GM19193 (cell line): ENCODE results near the gene ASAP3.

ENCODE experiments used
- POLR2A ChIP-seq: IDR thresholded peaks from 4 replicates; pipeline ENCODE4 v1.6.1; 2011; ENCODE audit not compliant: insufficient read depth, insufficient read length; ENCODE audit errors: extremely low read depth

The ASAP3 gene

GRCh38 chr1:23492132-23492720, 8.2 kb upstream of the ASAP3 start:
- no peak for TF ChIP-seq POLR2A

GRCh38 chr1:23489842-23490241, 5.9 kb upstream of the ASAP3 start:
- no peak for TF ChIP-seq POLR2A

GRCh38 chr1:23485002-23485332, 988 bp upstream of the ASAP3 start:
- TF ChIP-seq POLR2A = no peak

GRCh38 chr1:23484253-23485001, 448 bp upstream of the ASAP3 start:
- no peak for TF ChIP-seq POLR2A

- TF ChIP-seq POLR2A = no peak
These were observed 2.1 kb downstream of the ASAP3 start for GRCh38 chr1:23481904-23482303.

GRCh38 chr1:23481026-23481597, 2.9 kb downstream of the ASAP3 start:
- TF ChIP-seq POLR2A = no peak

GRCh38 chr1:23480187-23481025, 3.6 kb downstream of the ASAP3 start:
- no peak for TF ChIP-seq POLR2A

- TF ChIP-seq POLR2A = no peak
These were observed 4.4 kb downstream of the ASAP3 start for GRCh38 chr1:23479666-23479941.

GRCh38 chr1:23478896-23479665, 4.9 kb downstream of the ASAP3 start:
- TF ChIP-seq POLR2A = no peak

- TF ChIP-seq POLR2A = no peak
These were observed 6.4 kb downstream of the ASAP3 start for GRCh38 chr1:23477359-23478144.

- TF ChIP-seq POLR2A = no peak
These were observed 8.3 kb downstream of the ASAP3 start for GRCh38 chr1:23475641-23476040.

GRCh38 chr1:23475134-23475628, 8.8 kb downstream of the ASAP3 start:
- no peak for TF ChIP-seq POLR2A

GRCh38 chr1:23473037-23473800, 10.8 kb downstream of the ASAP3 start:
- TF ChIP-seq POLR2A = no peak
